Keratinocyte (primary cell): ENCODE data around the gene ALPI.
"Not testable (repeated sequence)": the region's sequence is repeated elsewhere in the genome, so short reads cannot be mapped to it uniquely, and the experiment has no call there.

Source experiments
- CTCF ChIP-seq, 3 experiments: IDR thresholded peaks in 1 of 3; conservative IDR thresholded peaks in 1 of 3; optimal IDR thresholded peaks in 1 of 3; 2 replicates in 2 of 3; 3 replicates in 1 of 3; pipeline versions ENCODE3 to v1.5.1; 2011; ENCODE audit warnings: low read length in 3 of 3, mild to moderate bottlenecking in 3 of 3, moderate library complexity in 2 of 3, control low read depth in 1 of 3, inconsistent platforms in 1 of 3; ENCODE audit not compliant: insufficient read depth in 2 of 3; ENCODE audit errors: extremely low read depth in 1 of 3
- EZH2 ChIP-seq: IDR thresholded peaks from one replicate; pipeline ENCODE4 v1.6.1; 2012; ENCODE audit warnings: inconsistent platforms, mild to moderate bottlenecking, low read length, moderate library complexity

- not testable (repeated sequence) for TF ChIP-seq CTCF (optimal IDR thresholded peaks at IDR 0.05 in 1 of 3, IDR thresholded peaks at IDR 0.05 in 1 of 3, conservative IDR thresholded peaks at IDR 0.05 in 1 of 3; ENCODE audit: extremely low read depth in 1 of 3, insufficient read depth in 2 of 3, low read length in 3 of 3); EZH2
Observed at GRCh38 chr2:232433622-232434021, 22.3 kb upstream of the ALPI start.
